GM13977 (cell line): ENCODE results near the gene PTPRE.

ENCODE experiments used
- DNase-seq: peaks from one replicate; pipeline ENCODE4 v3.0.0; 2012; ENCODE audit warnings: low spot score
- in situ Hi-C: fragments of 300-500 bp; cut with MboI; formaldehyde crosslinking; loops from one replicate; pipeline ENCODE4 v1.12.0; 2022; ENCODE audit warnings: low sequenced_read_pairs, low pct_unique_long_range_greater_than_20kb, mixed read lengths, inconsistent platforms; ENCODE audit not compliant: unreplicated experiment
- TF ChIP-seq, protein P1 (sequence below): IDR thresholded peaks from 2 replicates; pipeline ENCODE4 v1.5.1; 2012; ENCODE audit warnings: mild to moderate bottlenecking, control low read depth; ENCODE audit not compliant: insufficient read depth; ENCODE audit errors: extremely low read depth, missing control alignments

The PTPRE gene

GRCh38 chr10:127940866-127941640, 34.1 kb downstream of the PTPRE start:
- in situ Hi-C loops, result no loop called here
- DNase-seq, result no peak
- TF ChIP-seq, protein P1, sequence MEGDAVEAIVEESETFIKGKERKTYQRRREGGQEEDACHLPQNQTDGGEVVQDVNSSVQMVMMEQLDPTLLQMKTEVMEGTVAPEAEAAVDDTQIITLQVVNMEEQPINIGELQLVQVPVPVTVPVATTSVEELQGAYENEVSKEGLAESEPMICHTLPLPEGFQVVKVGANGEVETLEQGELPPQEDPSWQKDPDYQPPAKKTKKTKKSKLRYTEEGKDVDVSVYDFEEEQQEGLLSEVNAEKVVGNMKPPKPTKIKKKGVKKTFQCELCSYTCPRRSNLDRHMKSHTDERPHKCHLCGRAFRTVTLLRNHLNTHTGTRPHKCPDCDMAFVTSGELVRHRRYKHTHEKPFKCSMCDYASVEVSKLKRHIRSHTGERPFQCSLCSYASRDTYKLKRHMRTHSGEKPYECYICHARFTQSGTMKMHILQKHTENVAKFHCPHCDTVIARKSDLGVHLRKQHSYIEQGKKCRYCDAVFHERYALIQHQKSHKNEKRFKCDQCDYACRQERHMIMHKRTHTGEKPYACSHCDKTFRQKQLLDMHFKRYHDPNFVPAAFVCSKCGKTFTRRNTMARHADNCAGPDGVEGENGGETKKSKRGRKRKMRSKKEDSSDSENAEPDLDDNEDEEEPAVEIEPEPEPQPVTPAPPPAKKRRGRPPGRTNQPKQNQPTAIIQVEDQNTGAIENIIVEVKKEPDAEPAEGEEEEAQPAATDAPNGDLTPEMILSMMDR, result no peak

GRCh38 chr10:127942811-127943210, 35.9 kb downstream of the PTPRE start:
- TF ChIP-seq, protein P1, result no peak
- in situ Hi-C loops, result no loop called here
- no peak for DNase-seq

GRCh38 chr10:127943336-127943910, 36.5 kb downstream of the PTPRE start:
- in situ Hi-C loops, result no loop called here
- TF ChIP-seq, protein P1, result no peak
- no peak for DNase-seq

GRCh38 chr10:127944256-127944655, 37.4 kb downstream of the PTPRE start:
- TF ChIP-seq, protein P1, result no peak
- in situ Hi-C loops, result no loop called here
- DNase-seq, result no peak

DNA sequence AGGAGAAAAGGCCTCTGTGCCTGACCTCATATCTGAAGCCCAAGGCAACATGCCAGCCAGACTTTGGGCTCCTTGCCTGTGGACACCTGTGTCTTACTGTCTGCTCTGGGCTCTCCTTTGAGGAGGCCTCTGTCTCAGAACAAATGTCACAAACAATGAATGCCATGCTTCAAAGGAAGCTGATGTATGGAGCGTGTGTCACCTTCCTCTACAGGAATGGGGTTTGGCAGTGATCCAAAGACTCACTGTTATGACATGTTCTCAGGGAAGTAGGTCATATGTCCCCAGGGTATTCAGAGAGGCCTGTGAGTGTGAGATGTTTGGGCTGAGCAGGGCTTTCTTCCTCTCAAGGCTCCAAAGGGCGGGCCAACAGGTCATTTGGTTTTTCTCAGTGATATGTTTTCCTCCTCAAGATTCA, 38.4 kb downstream of the PTPRE start:
- TF ChIP-seq, protein P1, result no peak
- no peak for DNase-seq
- in situ Hi-C loops, result no loop called here

GRCh38 chr10:127945948-127946711, 39.2 kb downstream of the PTPRE start:
- DNase-seq, result no peak
- TF ChIP-seq, protein P1, result no peak
- in situ Hi-C loops, result no loop called here
